Activated CD8-positive, alpha-beta memory T cell treated with anti-CD3 and anti-CD28 coated beads for 36 hours (primary cell): ENCODE data around the gene ACBD6. TPM values are rescaled to one million over a fixed set of nuclear protein-coding genes. Genes with fewer than 3 reads are reported as not detected.

Experiments
- CTCF ChIA-PET: fragments of 350-600 bp; sonication (Branson Sonifier 250); formaldehyde crosslinking; loops from one replicate; lab custom pipeline; 2021; ENCODE audit warnings: antibody characterized with exemption; lab: Charles Lee
- POLR2A ChIA-PET: fragments of 350-600 bp; sonication (Branson Sonifier 250); formaldehyde crosslinking; loops from one replicate; lab custom pipeline; 2021; ENCODE audit warnings: antibody characterized with exemption; lab: Charles Lee
- total RNA-seq, 2 experiments: library from RNA; stranded (reverse); gene quantifications; one replicate each; pipeline ENCODE4 v1.2.3, GENCODE V29; 2021

Gene ACBD6
- total RNA-seq, 2 experiments from 2014 or later = 47.8 to 49.2 TPM

DNA sequence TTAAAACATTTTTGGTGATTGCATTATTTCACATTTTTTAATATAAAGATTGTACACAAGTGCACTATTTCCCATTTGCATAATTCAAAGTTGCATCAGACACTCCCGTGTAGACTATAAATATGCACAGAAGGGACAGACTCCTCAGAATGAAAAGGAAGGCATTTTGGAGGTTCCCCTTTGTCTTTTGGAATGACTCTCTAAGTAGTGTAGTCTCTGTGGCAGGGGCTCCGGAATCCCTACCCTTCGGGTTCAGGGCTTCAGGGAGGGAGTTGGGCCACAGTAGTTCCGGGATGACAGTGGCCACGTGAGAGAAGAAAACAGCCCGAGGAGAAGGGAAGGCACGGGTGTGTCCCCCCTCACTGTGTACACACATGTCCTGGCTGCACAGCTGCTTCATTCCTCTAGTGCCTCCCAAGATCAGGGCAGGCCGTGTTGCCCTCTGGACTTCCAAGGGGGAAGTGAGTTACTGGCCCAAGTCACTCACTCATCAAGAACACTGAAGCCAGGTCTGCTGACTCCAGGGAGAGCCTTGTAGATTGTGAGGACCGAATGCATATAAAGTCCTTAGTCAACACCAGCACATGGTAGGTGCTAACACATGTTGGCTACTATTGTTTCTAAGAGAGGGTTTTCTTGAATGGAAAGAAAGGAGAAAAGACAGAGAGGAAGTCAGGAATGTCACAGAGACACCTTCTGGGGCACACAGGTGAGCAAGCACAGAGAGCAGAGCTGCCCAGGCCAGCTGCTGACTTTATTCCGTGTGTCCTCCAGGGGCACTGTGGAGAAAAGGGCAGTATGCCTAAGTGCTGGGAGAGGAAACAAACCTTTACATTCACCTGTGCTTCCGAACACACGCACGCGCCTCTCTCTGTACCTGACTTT, 232.5 kb downstream of the ACBD6 start:
- CTCF ChIA-PET = interaction anchor here (0.5 kb wide), 1 partner anchor 993 kb away, joined by 3 read pairs; no protein-coding TSS in a partner anchor
- POLR2A ChIA-PET = no interaction called here

DNA sequence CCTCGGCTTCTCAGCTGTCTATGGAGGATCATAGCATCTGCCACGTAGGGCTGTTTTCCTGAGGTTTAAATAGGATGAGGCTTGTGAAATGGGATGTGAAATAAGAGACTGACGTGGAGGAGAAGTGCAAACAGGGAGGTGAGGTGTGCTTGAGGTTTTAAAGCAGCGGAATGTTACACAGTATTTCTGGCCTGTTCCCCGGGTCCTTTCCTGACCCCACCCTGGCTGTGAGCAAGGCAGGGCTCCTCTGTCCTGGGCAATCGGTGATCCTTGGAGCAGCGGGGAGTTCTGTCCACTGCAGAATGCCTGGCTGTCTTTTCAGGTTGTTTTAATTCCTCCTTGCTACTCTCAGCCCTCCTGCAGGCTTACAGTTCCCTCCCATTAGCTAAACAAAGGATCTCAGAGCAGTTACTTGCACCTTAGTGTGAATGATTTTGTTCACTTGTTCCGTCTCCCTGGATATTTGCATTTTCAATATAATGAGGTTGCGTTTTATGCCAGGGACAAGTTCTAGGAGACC, 233.8 kb downstream of the ACBD6 start:
- POLR2A ChIA-PET = no interaction called here
- CTCF ChIA-PET = no interaction called here

DNA sequence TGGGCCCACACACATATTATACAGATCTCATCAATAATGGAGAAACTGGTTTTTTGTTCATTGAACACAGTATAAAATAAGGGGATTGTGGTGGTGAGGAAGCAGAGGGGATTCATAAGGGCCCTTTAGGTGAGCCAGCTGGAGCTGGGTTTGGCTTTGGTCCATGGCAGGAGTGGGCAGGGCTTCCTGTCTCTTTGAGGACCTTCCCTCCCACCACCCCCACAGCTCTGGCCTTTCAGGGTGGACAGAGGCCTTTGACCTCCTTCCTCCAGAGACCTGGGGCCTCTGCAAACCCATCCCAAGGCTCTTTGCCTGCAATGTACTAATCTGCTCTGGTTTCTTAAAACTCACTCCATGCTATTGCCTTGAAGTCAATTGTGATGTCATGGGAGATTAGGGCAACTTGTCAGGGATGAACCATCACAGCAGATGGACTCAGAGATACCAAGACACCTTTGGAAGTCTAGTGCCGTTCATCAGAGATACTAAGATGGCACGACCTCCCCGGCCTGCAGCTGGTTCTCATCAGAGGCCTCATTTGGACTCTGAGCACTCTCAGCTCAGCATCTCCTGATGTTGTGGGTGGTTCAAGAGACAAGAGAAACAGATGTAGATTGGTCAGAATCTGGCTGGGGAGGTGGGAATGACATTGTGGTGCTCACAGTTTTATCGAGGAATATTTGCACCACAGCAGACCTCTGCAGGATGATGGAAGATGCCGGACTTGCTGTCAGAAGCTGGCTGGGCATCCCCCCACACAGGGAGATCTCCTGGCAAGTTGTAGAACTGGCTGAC, 234.4 kb downstream of the ACBD6 start:
- CTCF ChIA-PET = interaction anchor here (1.0 kb wide), 1 partner anchor 65 kb away, joined by 3 read pairs; no protein-coding TSS in a partner anchor
- POLR2A ChIA-PET = no interaction called here

DNA sequence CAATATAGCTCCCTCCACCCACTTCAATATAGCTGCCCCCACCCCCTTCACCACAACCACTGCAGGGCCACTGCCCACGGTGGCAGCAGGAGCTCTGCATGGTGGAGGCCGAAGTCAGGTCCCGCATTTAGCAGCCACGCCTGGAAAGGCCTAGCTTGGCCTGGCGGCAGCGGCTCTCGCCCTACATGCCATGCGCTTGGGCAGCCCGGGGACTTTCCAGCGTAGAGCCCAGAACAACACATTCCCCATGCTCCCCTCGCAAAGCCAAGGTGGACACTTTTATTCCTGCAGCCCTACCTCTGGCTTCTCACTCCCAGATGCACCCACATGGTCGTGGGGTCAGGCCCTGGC, 235.2 kb downstream of the ACBD6 start:
- POLR2A ChIA-PET = no interaction called here
- CTCF ChIA-PET = interaction anchor here (1.0 kb wide), 1 partner anchor 64 kb away, joined by 3 read pairs; no protein-coding TSS in a partner anchor

DNA sequence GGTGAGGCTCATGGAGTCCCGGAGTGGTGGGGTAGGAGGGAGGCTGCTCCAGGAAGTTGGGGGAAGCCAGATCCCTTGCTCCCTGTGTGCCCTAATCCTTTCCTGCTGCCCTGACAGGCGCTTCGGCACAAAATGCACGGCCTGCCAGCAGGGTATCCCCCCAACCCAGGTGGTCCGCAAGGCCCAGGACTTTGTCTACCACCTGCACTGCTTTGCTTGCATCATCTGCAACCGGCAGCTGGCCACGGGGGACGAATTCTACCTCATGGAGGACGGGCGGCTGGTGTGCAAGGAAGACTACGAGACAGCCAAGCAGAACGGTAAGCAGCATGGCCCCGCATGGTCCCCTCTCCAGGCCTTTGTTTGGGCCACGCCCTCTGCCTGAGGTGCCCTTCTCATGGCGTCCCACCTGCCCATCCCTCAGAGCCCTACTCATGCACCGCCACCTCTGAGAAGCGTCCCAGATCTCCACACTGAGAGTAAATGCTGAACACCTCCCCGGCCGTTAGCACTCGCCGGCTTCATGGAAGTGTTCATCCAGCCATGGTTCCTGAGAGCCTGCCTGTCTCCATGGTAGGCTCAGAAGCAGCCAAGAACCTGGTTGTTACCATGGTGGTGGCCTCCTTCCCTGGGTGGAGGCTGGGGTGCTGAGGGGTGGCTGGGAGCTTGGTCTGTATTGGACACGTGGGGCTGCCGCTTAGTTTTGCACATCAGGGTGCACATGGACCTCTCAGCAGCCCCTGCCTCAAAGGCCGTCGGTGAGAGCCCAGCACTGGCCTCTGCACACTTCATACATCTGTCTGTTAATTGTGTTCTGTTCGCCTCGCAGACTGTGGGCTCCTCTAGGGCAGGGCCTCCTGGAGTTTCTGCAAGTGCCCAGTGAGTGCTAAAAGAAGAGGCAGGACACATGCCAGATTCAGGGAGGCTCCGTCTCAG, 235.8 kb downstream of the ACBD6 start:
- ChIA-PET POLR2A (no interaction called here), CTCF (no interaction called here)

DNA sequence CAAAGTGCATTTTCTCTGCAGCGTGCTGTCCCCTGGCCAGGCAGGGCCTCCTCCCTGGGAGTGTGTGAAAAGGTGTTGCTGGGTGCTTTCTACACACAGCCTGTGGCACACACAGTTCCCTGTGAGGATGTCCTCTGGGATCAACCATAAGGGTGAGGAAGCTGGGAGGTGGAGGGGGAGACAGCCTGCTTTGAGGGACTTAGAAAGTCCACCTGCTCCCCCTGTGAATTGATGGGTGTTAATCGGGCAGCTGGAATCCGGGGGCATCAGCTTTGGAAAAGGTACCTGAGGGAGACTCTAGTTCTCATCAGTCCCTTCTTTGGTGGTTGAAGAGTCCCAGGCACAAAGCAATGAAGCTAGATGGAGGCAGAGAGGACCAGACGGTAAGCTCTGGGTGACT, 236.5 kb downstream of the ACBD6 start:
- ChIA-PET CTCF (no interaction called here), POLR2A (no interaction called here)

DNA sequence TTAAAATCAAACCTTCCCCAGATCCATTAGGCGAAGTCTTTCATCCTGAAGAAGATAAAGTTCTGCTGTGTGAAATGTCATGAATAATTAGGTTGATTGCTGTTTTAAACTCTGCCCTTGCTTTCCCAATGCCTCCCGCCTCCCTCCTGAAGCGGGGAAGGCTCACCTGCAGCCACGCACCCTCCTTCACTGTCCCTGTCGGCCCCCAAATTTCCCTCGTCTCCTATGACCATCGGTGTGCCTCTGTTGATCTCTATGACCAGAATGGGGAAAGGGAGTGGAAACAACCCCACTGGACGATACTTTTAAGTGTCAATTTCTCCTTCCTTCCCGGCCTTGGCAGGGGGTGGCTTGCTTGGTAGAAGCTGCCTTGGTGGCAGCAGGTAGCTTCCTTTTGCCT, 237.2 kb downstream of the ACBD6 start:
- ChIA-PET CTCF (interaction anchor here (0.5 kb wide), 1 partner anchor 385 kb away, joined by 3 read pairs; no protein-coding TSS in a partner anchor), POLR2A (no interaction called here)

DNA sequence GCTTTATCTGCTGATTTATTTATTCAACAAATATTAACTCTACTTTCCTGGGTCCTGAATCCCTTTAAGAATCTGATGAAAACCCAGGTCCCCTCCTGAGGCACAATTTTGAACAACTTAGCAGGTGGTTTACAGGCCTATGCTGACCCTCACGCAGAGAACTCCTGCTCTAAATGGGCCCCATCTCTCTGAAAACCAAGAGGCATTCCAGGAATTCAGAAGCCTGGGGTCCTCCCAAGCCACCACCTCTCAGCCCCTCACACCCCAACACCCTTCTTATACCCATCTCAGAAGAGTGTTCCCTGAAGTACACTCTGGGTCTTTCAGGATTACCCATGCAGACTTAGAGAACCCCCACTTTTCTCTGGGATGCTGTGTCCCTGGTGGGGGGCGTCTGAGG, 237.8 kb downstream of the ACBD6 start:
- POLR2A ChIA-PET = no interaction called here
- CTCF ChIA-PET = no interaction called here

DNA sequence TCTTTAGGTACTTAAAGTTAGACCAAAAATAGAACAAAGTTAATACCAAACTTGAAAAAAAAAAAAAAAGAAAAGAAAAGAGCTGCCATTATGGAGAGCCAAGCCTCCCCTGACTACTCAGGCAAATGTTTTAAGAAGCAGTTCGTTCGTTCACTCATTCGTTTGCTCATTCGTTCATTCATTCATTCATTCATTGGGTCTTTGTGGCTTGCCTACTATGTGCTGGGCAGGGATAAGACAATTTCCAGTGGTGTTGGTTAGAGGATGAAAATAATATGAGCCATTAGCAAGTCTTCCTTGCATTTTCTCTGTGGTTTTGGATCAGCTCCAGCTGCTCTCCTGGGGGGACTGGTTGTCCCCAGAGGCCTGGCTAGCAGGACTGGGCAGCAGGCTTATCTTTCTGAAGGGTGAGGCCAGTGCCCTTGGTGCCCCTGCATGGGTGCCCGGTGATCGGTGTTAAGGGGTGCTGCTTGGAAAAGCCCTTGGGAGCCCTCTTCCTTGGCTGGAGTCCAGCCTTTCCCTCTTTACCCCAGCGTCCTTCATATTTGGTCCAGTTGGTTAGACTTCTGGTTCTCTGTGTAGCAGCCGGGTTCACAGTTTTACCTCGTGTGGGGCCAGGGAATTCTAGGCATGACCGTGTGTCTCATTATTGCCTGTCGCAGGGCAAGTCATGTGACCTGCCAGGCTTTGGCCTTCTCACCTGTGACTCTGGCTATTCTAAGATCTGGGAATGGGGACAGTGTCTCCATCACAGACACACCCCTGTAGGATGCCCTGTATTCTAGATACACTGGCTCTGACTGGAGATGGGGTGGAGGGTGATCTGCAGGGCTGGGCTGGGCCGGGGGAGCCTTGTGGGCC, 239.5 kb downstream of the ACBD6 start:
- ChIA-PET CTCF (no interaction called here), POLR2A (no interaction called here)

DNA sequence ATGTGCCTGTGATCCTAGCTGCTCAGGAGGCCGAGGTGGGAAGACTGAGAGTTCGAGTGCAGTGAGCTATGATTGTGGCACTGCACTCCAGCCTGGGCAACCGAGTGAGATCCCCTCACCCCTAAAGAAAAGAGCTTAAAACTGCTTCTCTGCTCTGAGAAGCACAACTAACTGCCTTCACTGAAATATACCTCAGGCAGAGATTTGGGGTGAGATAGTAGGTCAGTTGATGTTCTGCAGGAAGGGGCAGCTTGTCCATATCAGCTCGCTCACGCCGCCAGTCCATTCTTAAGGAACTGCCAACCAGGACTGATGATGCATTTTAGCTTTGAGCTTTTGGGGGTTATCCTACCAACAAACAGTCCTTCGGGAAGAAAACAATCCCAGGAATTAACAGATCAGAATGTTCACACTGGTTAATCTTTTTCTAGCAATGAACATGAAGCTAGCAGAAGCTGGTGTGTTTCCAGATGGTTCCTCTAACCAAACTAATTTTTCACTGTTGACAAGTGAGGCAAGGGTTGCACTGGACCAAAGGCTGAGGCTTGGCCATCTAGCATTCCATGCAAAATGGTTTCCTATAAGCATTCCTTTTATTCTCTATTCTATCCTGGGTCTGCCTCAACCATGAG, 240.7 kb downstream of the ACBD6 start:
- ChIA-PET POLR2A (no interaction called here), CTCF (interaction anchor here (1.8 kb wide), 1 partner anchor 9 kb away, joined by 8 read pairs; no protein-coding TSS in a partner anchor)

DNA sequence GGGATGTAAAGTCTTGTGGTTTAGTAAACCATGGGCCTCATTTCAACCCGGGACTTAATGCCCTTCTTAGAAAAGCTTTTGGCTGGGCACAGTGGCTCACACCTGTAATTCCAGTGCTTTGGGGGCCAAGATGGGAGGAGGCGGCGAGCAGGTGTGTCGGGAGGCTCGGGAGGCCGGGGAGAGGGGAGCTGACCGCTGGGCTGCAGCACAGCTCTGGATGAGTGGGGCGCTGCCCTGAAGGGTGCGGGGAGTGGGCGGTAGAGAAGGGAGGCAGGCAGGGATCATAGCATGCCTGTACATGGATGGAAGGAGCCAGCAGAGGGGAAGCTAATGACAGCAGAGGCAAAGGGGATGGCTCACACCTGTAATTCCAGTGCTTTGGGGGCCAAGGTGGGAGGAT, 241.3 kb downstream of the ACBD6 start:
- CTCF ChIA-PET = interaction anchor here (1.8 kb wide), 1 partner anchor 9 kb away, joined by 8 read pairs; no protein-coding TSS in a partner anchor
- POLR2A ChIA-PET = no interaction called here

DNA sequence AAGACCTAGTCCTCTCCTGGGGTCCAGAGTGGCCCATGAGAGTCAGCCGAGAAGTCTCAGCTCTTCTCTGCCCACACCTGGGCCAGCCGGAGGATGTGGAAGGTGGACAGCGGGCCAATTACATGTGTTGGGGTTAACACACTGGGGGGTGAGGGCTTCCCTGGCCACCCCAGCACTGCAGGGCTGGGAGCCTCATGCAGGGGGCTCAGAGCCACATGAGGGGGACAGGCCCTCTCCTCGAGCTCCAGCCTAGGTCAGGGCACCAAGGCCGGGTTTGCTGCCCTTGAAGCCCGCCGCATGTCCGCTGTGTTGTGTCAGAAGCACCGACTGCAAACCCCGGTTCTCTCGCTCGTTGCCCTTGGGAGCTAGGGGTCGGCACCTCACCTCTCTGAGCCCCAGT, 241.8 kb downstream of the ACBD6 start:
- ChIA-PET POLR2A (no interaction called here), CTCF (interaction anchor here (1.8 kb wide), 1 partner anchor 8 kb away, joined by 8 read pairs; no protein-coding TSS in a partner anchor)

DNA sequence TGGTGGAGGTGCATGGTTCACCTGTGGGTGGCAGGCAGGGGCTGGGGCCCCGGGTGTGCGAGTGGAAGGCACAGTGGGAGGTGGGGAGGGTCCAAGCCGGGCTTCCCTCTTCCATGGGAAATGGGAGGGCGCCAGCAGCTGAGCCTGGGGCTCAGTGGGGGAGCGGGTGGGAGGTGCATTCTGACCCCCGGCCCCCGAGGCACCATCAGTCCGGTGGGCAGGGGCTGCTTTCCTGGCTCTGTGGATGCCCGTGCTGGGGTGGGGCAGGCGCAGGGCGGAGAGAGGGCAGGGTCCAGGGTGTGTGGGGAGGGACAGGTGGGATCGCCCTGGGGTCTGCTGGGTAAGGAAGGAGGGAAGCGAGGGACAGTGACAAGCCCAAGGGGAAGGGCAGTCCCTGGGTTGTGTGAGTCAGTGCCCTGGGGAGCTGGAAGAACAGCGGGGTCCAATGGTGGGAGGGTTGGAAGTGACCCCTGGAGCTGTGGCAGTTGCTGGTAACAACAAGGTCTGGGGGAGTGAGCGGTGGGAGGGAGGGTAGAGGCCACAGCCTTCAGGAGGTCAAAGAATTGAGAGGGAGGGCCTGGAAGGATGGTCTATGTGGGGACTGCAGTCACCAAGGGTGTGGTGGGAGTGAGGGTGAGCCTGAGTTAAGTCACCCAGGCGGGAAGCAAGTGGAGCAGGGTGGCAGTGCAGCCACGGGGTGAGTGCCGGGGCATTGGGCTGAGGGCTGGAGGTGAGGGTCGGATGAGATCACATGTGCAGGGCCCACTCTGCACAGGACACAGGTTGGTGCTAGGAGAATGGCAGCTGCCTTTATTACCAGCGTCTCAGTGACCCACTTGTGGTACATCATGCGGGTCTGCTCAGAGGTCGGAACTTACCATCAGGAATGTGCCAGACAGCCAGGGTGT, 242.7 kb downstream of the ACBD6 start:
- CTCF ChIA-PET = no interaction called here
- POLR2A ChIA-PET = no interaction called here

DNA sequence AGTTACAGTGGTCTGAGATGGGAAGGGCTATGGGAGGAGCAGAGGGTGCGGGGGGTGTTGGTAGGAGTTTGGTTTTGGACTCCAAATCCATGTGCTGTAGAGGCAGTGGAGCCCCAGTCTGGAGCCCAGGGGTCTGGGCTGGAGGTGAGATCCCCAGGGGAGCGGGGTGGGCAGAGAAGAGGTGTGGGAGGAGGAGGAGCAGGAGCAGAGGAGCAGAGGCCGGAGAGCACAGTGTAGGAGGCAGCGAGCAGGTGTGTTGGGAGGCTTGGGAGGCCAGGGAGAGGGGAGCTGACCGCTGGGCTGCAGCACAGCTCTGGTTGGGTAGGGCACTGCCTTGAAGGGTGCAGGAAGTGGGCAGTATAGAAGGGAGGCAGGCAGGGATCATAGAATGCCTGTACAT, 243.4 kb downstream of the ACBD6 start:
- CTCF ChIA-PET = no interaction called here
- POLR2A ChIA-PET = no interaction called here

DNA sequence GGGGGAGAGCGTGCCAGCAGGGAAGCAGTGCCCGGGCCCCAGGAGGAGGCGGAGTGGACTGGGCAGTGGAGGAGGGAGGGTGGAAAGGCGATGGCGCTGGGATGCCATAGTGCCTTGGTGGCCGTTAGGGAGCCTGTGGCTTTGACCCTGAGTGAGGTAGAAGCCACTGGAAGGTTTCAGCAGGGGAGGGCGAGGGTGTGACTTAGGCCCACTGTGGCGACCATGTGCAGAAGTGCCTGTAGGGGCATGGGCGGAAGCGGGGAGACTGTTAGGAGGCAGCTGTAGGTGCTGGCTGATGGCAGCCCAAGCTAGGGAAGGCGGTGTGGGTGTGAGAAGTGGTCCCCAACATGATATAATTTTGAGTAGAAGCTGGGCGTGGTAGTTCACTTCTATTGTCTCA, 244.1 kb downstream of the ACBD6 start:
- CTCF ChIA-PET = no interaction called here
- POLR2A ChIA-PET = no interaction called here

DNA sequence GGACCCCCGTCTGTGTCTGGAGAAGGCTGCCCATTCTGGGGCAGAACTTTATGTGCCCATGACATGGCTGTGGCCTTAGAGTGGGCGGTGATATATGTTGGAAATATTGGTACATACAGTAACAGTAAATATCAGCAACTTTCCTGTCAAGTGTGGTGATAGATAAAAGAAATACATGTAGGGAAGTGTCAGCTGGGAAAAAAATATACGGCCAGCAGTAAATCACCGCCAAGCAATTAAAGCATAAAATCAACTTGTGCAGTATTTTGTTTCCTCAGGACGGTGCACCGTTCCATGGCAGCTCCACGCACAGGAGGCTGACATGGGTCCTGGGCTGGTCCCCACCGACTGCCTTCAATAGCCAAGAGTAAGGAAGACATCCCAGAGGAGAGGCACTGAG, 244.9 kb downstream of the ACBD6 start:
- POLR2A ChIA-PET = no interaction called here
- CTCF ChIA-PET = no interaction called here

DNA sequence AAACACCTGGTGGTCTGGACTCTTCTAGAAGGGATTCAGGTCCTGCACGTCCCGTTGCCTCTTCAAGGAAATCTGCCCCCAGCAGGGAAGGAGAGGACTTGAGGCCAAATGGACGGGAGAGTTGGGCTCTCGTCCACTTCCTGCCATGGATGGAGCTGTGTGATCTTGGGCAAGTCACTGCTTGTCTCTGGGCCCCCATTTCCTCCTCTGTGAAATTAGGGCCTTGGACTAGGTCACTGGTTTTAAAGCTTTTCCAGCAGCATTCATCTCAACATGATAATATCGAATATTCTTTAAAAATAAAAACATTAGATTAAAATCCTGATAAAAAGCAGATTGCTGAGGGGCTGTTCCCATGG, 245.4 kb downstream of the ACBD6 start:
- CTCF ChIA-PET = no interaction called here
- POLR2A ChIA-PET = no interaction called here
